Right ventricle myocardium superior (tissue), 1 donor: ENCODE results near the gene ADGRG4. TPM values are rescaled to one million over a fixed set of nuclear protein-coding genes. Genes with fewer than 3 reads are reported as not detected.

ENCODE experiments used
- ATAC-seq: fragments of 200-7000 bp; cut with Tn5 transposase; one replicate; pipeline ENCODE4 v1.9.1; 2020; ENCODE audit warnings: mild to moderate bottlenecking; ENCODE audit not compliant: poor library complexity
- DNase-seq: peaks from one replicate; pipeline ENCODE4 v3.0.0-alpha.2; 2020
- intact Hi-C: fragments of 100-400 bp; cut with DNase I; formaldehyde crosslinking; loops from one replicate; pipeline ENCODE4 v1.11.2; 2022
- total RNA-seq: library from RNA; stranded (reverse); fragmentation: NEBNext Ultra II Directional; extraction: Animal tissue kit (Norgen Biotek cat#: 25700); gene quantifications from one replicate; pipeline ENCODE4 v1.2.1, GENCODE V29; 2021
- donor health status: DM: no; HTN: yes; CAD: no; lungs with severe emphysema.

ADGRG4 gene
- total RNA-seq, 1 donor from 2014 or later = not detected

DNA sequence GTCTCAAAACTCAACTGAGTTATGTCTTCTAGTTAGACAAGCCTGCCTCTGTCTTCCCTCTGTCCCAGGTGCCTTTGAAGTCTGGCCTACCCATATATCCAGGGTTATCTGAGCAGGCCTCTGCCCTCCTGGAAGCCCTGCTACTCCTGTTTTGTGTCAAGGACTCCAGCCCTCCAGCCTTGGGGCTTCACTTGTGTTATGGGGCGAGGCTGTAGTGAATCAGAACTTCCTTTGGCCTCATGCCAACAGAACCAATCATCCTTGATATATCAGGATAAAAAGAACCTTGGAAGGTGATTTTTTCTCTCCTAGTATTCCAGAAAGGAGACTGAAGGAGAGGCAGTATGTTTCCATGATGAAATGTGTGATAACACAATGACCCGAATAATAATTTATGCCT is 8.9 kb upstream of the ADGRG4 start:
- intact Hi-C loops = no loop called here
- ATAC-seq (no peak), DNase-seq (no peak)

DNA sequence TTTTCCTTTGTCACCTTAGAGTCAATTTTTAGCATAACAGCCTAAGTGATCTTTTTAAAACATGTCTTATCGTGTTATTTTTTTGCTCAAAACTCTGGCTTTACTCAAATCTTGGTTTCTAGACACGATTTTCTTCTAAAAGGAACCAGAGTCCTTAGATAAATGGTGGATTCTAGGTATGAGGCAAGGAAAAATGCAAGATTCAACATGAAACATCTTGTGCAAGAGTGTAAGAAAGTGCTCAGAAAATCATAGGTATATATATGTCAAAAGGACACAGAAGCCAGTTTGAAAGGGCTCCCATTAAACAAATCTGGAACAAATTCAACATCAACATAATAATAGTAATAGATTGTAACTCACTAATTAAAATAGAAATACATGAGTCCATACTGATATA is 8.1 kb upstream of the ADGRG4 start:
- ATAC-seq (no peak), DNase-seq (no peak)
- intact Hi-C loops = no loop called here

DNA sequence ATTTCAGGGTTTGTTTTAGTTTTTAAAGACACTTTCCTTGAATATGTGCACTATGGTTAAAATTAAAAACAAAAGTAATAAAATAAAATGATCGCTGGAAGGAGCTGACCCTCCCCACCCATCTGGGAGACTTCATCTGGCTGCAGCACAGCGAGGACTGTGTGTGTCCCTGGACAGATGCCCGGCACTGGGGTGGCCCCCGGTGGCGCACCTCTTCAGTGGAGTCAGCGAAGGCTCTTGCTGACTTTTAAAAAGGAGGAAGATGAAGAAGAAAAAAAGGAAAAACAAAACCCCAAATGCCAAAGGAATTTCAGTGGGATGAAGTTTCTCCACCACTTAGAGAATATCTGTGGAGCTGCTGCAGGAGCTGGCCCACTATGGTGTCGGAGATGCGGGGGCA is 5.4 kb upstream of the ADGRG4 start:
- DNase-seq (no peak), ATAC-seq (no peak)
- intact Hi-C loops = no loop called here

DNA sequence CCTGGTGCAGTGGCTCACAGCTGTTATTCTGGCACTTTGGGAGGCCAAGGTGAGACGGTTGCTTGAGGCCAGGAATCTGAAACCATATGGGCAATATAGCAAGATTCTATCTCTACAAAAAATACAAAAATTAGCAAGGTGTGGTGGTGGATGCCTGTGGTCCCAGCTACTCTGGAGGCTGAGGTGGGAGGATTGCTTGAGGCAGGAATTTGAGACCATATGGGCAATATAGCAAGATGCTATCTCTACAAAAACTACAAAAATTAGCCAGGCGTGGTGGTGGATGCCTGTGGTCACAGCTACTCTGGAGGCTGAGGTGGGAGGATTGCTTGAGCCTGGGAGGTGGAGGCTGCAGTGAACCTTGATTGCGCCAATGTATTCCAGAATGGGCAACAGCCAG is 2.3 kb downstream of the ADGRG4 start:
- intact Hi-C loops = no loop called here
- DNase-seq = no peak
- no peak for ATAC-seq

DNA sequence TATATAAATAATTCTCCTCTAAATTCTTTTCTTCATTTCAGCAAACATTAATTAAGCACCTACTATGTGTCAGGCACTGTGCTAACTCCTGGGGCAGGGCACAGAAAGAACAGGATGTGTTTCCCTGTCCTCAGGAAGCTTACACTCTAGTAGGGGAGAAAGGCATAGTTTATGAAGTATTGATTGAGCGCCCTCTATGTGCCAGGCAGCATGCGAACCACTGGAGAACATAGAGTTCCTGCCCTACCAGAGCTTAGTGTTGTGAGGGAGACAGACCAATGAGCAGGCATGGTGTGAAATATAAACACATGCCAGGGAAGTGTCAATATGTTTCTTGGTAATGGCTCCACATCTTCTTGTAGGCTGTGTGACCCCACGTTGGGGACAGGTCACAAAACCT is 3.7 kb downstream of the ADGRG4 start:
- ATAC-seq (no peak), DNase-seq (no peak)
- intact Hi-C loops = no loop called here

DNA sequence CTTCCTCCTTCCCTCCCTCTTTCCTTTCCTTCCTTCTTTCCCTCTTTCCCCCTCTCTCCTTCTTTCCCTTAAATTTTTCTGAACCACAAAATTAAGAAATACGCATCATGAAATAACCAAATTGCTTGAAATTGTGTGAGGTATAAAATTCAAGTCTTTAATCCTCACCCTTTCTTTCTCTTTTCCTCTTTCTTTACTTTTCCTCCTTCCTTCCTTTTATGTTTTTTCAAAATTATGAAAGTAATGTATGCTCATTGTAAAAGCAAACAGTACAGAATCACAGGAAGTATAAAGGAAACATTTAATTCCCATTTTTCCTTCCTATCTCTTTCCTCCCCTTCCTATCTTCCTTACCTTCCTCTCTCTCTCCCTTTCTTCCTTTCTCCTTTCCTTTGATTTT is 5.4 kb downstream of the ADGRG4 start:
- intact Hi-C loops = no loop called here
- DNase-seq (no peak), ATAC-seq (no peak)

DNA sequence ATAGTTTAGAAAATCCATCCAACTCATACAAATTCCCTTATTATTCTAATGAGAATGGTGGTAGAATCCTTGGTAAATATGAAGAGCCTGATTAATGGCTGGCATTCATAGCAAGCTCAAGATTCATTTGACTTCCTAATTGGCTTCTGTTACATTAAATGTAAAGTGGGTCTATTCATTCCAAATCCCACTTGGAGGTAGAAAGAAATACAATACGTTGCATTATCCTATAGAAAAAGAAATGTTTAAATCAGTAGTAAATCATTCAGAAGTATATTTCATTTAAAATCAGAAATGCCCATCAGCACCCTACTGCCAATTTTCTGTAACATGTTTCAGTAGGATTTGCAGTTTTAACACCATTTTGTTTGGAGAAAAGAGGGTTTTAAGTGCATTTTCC is 6.7 kb downstream of the ADGRG4 start:
- ATAC-seq (no peak), DNase-seq (no peak)
- intact Hi-C loops = no loop called here

DNA sequence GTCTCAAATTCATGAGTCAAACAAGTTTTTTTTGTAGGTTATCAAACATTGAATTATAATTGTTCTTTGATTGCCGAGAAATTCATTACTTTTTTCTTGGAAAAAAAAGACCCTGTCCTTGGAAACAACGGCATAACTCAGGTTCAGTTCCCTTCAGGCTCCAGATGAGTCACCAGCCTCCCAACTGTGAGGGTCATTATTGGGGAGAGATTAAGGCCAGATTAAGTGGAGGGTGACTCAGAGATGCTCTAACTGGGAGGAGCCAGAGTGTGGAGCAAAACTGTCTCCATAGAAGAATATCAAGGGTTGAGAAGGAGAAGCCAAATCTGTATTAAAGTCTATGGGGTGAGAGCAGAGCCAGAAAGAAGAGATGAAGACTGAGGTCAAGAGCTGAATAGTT is 9.6 kb downstream of the ADGRG4 start:
- DNase-seq (no peak), ATAC-seq (no peak)
- intact Hi-C loops = no loop called here

DNA sequence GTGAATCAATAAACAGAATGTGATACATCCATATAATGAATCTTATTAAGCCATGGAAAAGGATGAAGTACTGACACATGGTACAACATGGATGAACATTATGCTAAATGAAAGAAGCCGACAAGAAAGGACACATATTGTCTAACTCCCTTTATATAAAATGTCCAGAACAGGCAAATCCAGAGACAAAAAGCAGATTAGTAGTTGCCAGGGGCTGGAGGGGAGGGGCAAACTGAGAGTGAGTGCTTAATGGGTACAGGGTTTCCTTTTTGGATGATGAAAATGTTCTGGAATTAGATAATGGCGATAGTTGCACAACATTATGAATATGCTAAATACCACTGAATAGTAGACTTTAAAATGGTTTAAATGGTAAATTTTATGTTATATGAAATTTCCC is 17.4 kb downstream of the ADGRG4 start:
- no peak for DNase-seq
- intact Hi-C loops = no loop called here
- ATAC-seq = no peak

DNA sequence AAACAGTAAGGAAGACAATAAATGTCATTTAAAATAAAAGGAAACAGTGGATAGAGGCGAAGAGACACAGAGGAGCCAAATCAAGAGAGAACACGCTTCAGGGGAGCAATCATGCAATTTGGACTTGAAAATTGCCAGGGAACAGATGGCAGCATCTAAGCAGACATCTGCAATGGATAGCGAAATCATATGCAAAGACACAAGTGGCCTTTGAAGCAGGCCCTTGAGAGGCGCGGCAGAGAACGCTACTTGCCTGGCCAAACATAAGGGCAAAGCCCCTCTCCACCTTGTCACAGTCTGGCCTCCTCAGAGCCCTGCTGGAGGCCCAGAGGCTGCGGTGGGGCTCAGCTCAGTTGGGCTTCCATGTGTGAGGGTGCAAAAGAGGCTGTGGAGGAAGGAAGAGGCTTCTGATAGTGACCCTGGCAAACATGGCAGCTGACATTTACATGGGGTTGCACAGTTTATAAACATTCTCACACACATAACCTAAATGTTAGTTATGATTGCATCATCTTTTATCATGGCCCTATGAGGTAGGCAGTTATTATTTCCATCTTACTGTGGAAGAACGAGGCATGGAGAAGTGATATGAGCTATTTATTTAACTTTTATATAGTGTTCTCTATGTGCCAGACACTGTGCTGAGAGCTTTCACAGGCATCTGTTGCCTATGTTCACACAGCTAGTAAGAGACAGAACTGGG is 18.3 kb downstream of the ADGRG4 start:
- intact Hi-C loops = no loop called here
- ATAC-seq = no peak
- DNase-seq = no peak

DNA sequence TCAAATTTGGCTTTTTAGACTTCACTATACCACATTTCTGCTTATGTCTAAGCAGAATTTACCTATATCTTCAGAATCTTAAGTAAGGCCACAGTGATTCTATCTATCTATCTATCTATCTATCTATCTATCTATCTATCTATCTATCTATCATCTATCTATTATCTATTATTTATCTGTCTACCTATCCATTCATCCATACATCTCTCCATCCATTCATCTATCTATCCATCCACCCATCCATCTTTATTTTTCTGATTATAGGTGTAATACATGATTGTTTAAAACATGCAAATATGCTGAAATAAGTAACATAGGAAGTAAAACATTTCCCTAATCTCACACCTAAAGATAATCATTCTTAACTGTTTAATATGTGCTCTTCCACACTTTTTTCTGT is 18.8 kb downstream of the ADGRG4 start:
- intact Hi-C loops = no loop called here
- no peak for ATAC-seq
- no peak for DNase-seq

DNA sequence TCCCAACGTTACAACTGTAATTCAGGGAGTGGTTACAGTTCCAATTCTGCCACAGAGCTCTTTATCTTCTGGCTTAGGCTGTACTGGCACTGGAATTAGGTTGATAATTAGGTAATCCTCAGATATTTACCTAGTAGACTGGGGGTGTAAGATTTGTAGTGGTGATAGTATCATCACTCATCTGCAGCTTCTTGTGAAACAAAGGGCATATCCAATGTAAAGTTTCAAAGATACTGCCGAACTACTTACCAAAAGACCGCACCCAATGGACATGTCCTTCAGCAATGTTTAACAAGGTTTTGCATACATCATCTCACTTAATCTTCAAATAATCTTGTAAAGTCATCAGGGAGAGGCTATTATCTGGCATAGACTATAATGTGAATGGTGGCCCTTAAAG is 20.8 kb downstream of the ADGRG4 start:
- intact Hi-C loops = no loop called here
- DNase-seq (no peak), ATAC-seq (no peak)

DNA sequence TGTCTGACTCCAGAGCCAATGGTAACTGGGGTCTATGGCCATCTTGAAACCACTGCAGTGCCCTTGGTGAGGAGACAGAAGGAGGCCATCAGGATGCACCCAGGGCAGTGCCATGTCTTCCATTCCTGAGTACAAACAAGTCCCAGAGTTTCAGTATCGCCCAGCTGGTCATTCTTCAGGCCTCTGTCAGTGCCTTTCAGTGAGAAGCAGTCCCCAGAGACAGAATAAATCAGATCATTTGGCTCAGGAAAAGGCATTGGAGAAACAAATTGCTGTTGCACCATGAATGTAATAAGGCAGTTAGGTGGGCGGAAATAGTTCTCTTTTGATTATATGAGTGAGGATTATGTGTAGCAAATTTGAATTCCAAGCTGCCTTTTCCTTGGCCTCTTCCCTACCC is 21.3 kb downstream of the ADGRG4 start:
- intact Hi-C loops = no loop called here
- DNase-seq = no peak
- no peak for ATAC-seq

DNA sequence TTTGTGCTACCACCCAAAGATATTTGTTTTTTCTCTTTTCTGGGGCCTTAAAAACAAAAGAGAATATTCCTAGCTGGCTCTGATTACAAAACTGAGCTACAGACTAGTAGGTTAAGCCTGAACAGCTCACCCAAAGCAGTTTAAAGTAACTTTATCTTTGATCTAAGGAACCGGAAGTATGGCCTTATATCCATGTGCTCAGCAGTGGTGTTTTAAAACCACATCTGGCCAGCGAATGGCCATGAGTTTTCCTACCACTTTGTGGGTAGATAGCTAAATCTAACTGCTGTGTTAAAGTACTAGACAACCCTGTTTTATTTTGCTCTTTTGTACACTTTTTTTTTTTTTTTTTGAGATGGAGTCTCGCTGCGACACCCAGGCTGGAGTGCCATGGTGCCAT is 24.6 kb downstream of the ADGRG4 start:
- DNase-seq (no peak), ATAC-seq (no peak)
- intact Hi-C loops = no loop called here

DNA sequence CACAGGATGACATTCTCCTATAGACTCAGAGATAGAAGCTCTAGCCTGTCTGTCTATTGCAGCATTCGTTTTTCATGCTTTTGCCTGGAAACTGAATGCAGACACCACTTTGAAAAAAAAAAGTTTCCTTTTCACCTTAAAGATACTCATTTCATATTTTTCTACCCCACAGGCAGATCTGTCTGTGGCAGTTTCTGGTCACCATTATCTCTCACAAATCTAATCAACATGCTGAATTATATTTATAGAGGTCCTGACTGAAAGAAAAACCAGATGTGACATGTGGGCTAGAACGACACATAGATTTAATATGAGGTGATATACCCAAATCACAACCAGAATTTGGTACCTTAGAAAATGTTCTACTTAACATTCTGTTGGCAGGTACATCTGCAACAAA is 28.2 kb downstream of the ADGRG4 start:
- ATAC-seq = no peak
- no peak for DNase-seq
- intact Hi-C loops = no loop called here

DNA sequence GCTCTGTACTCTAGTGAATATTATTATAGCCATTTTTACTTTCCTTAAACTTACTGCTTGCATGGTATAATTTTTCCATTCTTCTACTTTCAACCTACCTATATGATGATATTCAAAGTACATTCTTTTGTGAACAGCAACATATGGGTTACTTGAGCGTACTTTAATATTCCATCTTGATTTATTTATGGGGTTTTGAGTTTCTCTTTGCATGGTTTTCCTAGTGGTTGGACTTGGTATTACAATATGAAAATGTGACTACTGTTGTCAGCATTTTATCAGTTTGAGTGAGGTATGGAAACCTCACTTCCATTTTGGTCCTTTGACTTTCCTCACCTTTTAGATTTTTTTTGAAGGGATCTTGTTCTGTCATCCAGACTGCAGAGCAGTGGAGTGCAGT is 35.9 kb downstream of the ADGRG4 start:
- ATAC-seq = no peak
- intact Hi-C loops = no loop called here
- DNase-seq = no peak

DNA sequence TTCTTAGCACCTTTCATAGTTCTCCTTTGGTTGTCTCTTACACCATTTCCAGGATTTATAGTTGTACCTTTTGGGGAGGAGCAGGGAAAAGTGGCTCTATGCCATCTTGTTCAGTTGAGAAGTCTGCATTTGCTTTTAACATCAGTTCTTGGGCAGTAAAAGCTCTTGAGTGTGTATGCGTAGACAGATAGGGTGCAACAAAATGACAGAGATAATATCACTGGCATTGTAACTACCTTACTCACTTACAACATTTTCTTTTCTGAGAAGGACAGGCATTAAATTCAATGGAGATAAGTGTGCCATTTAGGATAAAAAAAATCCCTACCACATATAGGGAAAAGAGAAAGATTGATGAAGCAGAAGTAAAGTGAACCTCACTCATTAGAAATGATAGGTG is 38.9 kb downstream of the ADGRG4 start:
- no peak for DNase-seq
- intact Hi-C loops = no loop called here

DNA sequence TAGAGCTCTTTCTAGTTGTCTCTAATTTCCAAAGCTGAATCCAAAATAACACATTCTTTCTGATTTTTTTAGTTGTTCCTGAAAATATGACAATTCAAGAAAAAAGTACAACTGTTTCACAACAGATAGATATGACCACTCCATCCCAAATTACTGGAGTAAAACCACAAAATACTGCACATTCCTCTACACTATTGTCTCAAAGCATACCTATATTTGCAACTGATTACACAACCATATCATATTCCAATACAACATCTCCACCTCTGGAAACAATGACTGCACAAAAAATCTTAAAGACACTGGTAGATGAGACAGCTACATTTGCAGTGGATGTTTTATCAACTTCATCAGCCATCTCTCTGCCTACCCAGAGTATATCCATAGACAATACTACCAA is 43.6 kb downstream of the ADGRG4 start:
- DNase-seq (no peak), ATAC-seq (no peak)
- intact Hi-C loops = no loop called here

More for the DNA sequence above, 38.9 kb downstream of the ADGRG4 start:
- no peak for ATAC-seq

DNA sequence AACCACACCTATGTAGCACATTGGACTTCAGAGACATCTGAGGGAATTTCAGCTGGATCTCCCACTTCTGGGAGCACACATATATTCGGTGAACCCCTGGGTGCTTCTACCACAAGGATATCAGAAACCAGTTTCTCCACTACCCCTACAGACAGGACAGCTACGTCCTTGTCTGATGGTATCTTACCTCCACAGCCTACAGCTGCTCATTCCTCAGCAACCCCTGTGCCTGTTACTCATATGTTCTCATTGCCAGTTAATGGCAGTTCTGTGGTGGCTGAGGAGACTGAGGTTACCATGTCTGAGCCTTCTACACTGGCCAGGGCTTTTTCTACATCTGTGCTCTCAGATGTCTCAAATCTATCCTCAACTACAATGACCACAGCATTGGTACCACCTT is 45.7 kb downstream of the ADGRG4 start:
- intact Hi-C loops = no loop called here
- no peak for ATAC-seq

DNA sequence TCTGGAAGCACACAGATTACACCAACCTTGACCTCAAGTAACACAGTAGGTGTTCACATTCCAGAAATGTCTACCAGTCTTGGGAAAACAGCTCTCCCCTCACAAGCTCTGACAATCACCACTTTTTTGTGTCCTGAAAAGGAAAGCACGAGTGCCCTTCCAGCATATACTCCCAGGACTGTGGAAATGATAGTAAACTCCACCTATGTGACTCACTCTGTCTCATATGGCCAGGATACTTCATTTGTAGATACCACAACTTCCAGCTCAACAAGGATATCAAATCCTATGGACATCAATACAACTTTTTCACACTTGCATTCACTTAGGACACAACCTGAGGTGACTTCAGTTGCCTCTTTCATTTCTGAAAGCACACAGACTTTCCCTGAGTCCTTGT is 46.9 kb downstream of the ADGRG4 start:
- DNase-seq (no peak), ATAC-seq (no peak)
- intact Hi-C loops = no loop called here

More for the DNA sequence above, 45.7 kb downstream of the ADGRG4 start:
- no peak for DNase-seq

DNA sequence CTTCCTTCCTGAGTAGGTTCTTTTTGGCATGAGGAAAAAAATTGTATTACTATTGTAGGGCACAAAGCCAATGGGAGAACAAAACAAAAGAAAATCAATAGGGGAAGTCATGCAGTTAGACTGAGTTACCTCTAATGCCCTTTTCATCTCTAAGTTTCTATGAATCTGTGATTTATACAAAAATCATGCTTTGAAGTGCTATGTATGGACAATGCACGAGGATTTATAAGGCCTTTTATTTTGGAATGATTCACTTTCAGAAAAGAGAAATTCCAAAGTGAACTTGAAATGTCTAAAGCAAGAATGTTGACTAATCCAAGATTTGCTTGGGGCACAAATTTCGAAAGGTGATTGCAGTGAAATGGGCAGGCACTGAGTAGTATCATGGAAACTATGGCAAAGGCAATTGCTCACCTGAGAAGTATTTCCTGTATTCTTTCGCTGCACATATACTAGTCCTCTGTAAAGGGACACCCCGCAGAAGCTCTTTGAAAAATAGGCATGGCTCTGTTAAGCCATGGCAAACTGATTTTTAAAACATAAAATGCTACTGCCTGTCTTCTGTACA is 52.8 kb downstream of the ADGRG4 start:
- intact Hi-C loops = no loop called here
- DNase-seq (no peak), ATAC-seq (no peak)
